GM12878 (cell line): ENCODE results near the gene MEOX1. TPM values are rescaled to one million over a fixed set of nuclear protein-coding genes. Genes with fewer than 3 reads are reported as not detected.

Experiments
- ATAC-seq: fragments of 200-7000 bp; cut with Tn5 transposase; 3 replicates; pipeline ENCODE4 v1.9.1; 2020; ENCODE audit warnings: mild to moderate bottlenecking, moderate library complexity
- BruUV-seq: library from RNA; stranded (reverse); fragments of 400-500 nt; replicated peaks from 2 replicates; lab custom pipeline; 2021; lab: Mats Ljungman, UMichigan
- CTCF ChIA-PET: fragments of 300-600 bp; sonication (Branson Sonifier 250); formaldehyde crosslinking; extraction: SDS; loops from one replicate; lab custom pipeline; 2021; ENCODE audit warnings: inconsistent platforms; lab: Yijun Ruan, JAX
- POLR2A ChIA-PET: fragments of 350-600 bp; formaldehyde crosslinking; extraction: SDS; loops from one replicate; lab custom pipeline; 2021; ENCODE audit warnings: inconsistent platforms; lab: Charles Lee
- RAD21 ChIA-PET: fragments of 300-600 bp; sonication (Branson Sonifier 250); formaldehyde crosslinking; loops from one replicate; lab custom pipeline; 2023; ENCODE audit warnings: antibody characterized with exemption; ENCODE audit not compliant: unreplicated experiment; lab: Charles Lee
- SMC1A ChIA-PET: fragments of 300-600 bp; sonication (Branson Sonifier 250); formaldehyde crosslinking; loops from one replicate; lab custom pipeline; 2023; ENCODE audit not compliant: unreplicated experiment, uncharacterized antibody; lab: Charles Lee
- DNase-seq: peaks from one replicate; pipeline ENCODE4 v3.0.0-alpha.2; 2011; ENCODE audit warnings: low read depth, low spot score
- FAIRE-seq: peaks from 3 replicates; lab custom pipeline; 2011; peaks lifted over from hg19 to GRCh38; lab: Jason Lieb, UNC
- H2AFZ ChIP-seq: 2 replicates; pipeline ENCODE4 v1.6.0; 2011; ENCODE audit warnings: low read depth, low read length, control low read depth; ENCODE audit not compliant: control insufficient read depth
- H3K27ac ChIP-seq: 2 replicates; pipeline ENCODE4 v1.5.1; 2011; ENCODE audit warnings: control low read depth; ENCODE audit not compliant: control insufficient read depth, insufficient read depth
- H3K27me3 ChIP-seq, 2 experiments: replicated peaks in 1 of 2; 2 replicates each; pipeline versions ENCODE4 v1.6.0 to v1.6.1; 2011; ENCODE audit warnings: low read length in 1 of 2; ENCODE audit not compliant: control insufficient read depth in 2 of 2, insufficient read depth in 2 of 2
- H3K36me3 ChIP-seq, 2 experiments: 2 replicates each; pipeline ENCODE4 v1.5.1; 2011; ENCODE audit warnings: low read length in 1 of 2; ENCODE audit not compliant: control insufficient read depth in 2 of 2, insufficient read depth in 2 of 2
- H3K4me1 ChIP-seq: 2 replicates; pipeline ENCODE4 v1.6.1; 2011; ENCODE audit warnings: mild to moderate bottlenecking, low read length, moderate library complexity, mixed read lengths; ENCODE audit not compliant: control insufficient read depth, insufficient read depth
- H3K4me2 ChIP-seq: 2 replicates; pipeline ENCODE4 v1.6.0; 2011; ENCODE audit warnings: control low read depth; ENCODE audit not compliant: control insufficient read depth, insufficient read depth
- H3K4me3 ChIP-seq: fragments of 200-600 bp; sonication (generic); 2 replicates; pipeline ENCODE4 v1.5.1; 2016
- H3K79me2 ChIP-seq: 2 replicates; pipeline ENCODE4 v1.6.0; 2011; ENCODE audit warnings: low read length; ENCODE audit not compliant: control insufficient read depth, insufficient read depth
- H3K9ac ChIP-seq: 2 replicates; pipeline ENCODE4 v1.8.0; 2011; ENCODE audit warnings: low read length, control low read depth, mixed read lengths; ENCODE audit not compliant: control insufficient read depth, insufficient read depth
- H3K9me3 ChIP-seq: replicated peaks from 3 replicates; pipeline ENCODE4 v1.5.1; 2011; ENCODE audit warnings: mild to moderate bottlenecking, low read length; ENCODE audit not compliant: control insufficient read depth, insufficient read depth
- H4K20me1 ChIP-seq: 2 replicates; pipeline ENCODE4 v1.6.0; 2011; ENCODE audit not compliant: control insufficient read depth, insufficient read depth
- BHLHE40 ChIP-seq, 2 experiments: fragments of 450-650 bp in 1 of 2; IDR thresholded peaks; 2 replicates each; pipeline ENCODE4 v1.6.1; 2011 to 2017; ENCODE audit warnings: low read depth in 2 of 2, borderline replicate concordance in 1 of 2, improper control_type of control experiment in 1 of 2, low read length in 1 of 2, mild to moderate bottlenecking in 1 of 2
- BMI1 ChIP-seq: fragments of 450-650 bp; IDR thresholded peaks from 2 replicates; pipeline ENCODE4 v1.6.1; 2016; ENCODE audit warnings: mild to moderate bottlenecking, moderate library complexity, borderline replicate concordance
- EGR1 ChIP-seq, 2 experiments: IDR thresholded peaks; 1 replicate in 1 of 2; 2 replicates in 1 of 2; pipeline ENCODE4 v1.6.1; 2011 to 2012; ENCODE audit warnings: low read depth in 2 of 2, low read length in 2 of 2, borderline replicate concordance in 1 of 2, mild to moderate bottlenecking in 1 of 2, moderate library complexity in 1 of 2
- EP300 ChIP-seq, 2 experiments: fragments of 150-350 bp in 1 of 2; IDR thresholded peaks; 2 replicates each; pipeline ENCODE4 v1.6.1; 2011 to 2012; ENCODE audit warnings: low read depth in 2 of 2, low read length in 2 of 2, borderline replicate concordance in 1 of 2, improper control_type of control experiment in 1 of 2, inconsistent platforms in 1 of 2; ENCODE audit not compliant: control insufficient read depth in 1 of 2
- USF2 ChIP-seq: IDR thresholded peaks from 2 replicates; pipeline ENCODE4 v1.6.1; 2011; ENCODE audit warnings: low read depth, low read length, improper control_type of control experiment, borderline replicate concordance
- WRNIP1 ChIP-seq: IDR thresholded peaks from 2 replicates; pipeline ENCODE4 v1.6.1; 2011; ENCODE audit warnings: low read depth, low read length, improper control_type of control experiment, borderline replicate concordance
- ZSCAN29 ChIP-seq: fragments of 450-650 bp; IDR thresholded peaks from 2 replicates; pipeline ENCODE4 v1.6.1; 2017; ENCODE audit warnings: mild to moderate bottlenecking, moderate library complexity
- WGBS: methylation state at CpG from one replicate; pipeline ENCODE4 v1.1.6; 2016; ENCODE audit warnings: low lambda C conversion rate; ENCODE audit not compliant: insufficient replicate concordance, insufficient coverage; ENCODE audit errors: missing lambda C conversion rate; 5-methylcytosine and 5-hydroxymethylcytosine counted together
- in situ Hi-C: fragments of 300-500 bp; cut with MboI; formaldehyde crosslinking; loops from 9 replicates; pipeline ENCODE4 v1.14.3; 2018; ENCODE audit warnings: mixed read lengths
- intact Hi-C: fragments of 100-400 bp; cut with micrococcal nuclease; formaldehyde crosslinking; loops from one replicate; pipeline ENCODE4 v1.14.2; 2022; ENCODE audit not compliant: unreplicated experiment
- polyA plus RNA-seq, 11 experiments: library from polyadenylated mRNA; depleted of rRNA in 4 of 11; unstranded in 6 of 11; stranded (reverse) in 5 of 11; fragments of >200 nt; fragmentation: Nextera tagmentation in 4 of 11; fragmentation: Illumina TruSeq in 1 of 11; extraction: Ambion mirVana in 4 of 11; extraction: Trizol in 1 of 11; gene quantifications; 1 replicate in 1 of 11; 2 replicates in 10 of 11; pipeline versions ENCODE4 v1.2.1 to v1.2.3, GENCODE V29; 2011 to 2016; ENCODE audit warnings: inconsistent platforms in 2 of 11, missing spikeins in 2 of 11, low read depth in 1 of 11
- total RNA-seq, 4 experiments: library from RNA; depleted of rRNA in 3 of 4; stranded (reverse); fragments of >200 nt in 3 of 4; fragmentation: Illumina TruSeq in 1 of 4; extraction: Trizol in 1 of 4; gene quantifications; 2 replicates each; pipeline versions ENCODE4 v1.2.1 to v1.2.3, GENCODE V29; 2013 to 2021
- TF ChIP-seq, protein P1 (sequence below): fragments of 450-650 bp; IDR thresholded peaks from 2 replicates; pipeline ENCODE4 v1.6.1; 2017; ENCODE audit warnings: mild to moderate bottlenecking, moderate library complexity
- TF ChIP-seq, protein P2 (sequence below): fragments of 450-650 bp; IDR thresholded peaks from 2 replicates; pipeline ENCODE4 v1.6.1; 2016; ENCODE audit warnings: mild to moderate bottlenecking
- TF ChIP-seq, protein P3 (sequence below): fragments of 450-650 bp; conservative IDR thresholded peaks from 2 replicates; pipeline ENCODE4 v1.6.1; 2017; ENCODE audit warnings: mild to moderate bottlenecking, moderate library complexity

Gene MEOX1
- total and polyA plus RNA-seq, 10 of the 15 experiments (the other 5 are each of a cell fraction or from before 2014, with no cell fraction given), result 0.19 to 9.4 (median 0.46) TPM

- ChIA-PET RAD21 (no interaction called here), CTCF (interaction anchor here (0.6 to 0.8 kb wide), 2 partner anchors 22 to 456 kb away, joined by 3 read pairs; no protein-coding TSS in a partner anchor), POLR2A (interaction anchor here (0.5 kb wide), 1 partner anchor 457 kb away, joined by 4 read pairs; no protein-coding TSS in a partner anchor)
- 37% methylated on average over 13 of the region's 13 CpGs for WGBS
- Histone ChIP-seq H3K79me2 (no peaks in the 10 kb centered on the region), H3K27me3 (peaks cover 0 to 2% of the 10 kb centered on the region in 2 experiments; a peak in 2 of 4 replicates), H3K4me3 (no peak overlapping the region), H3K9ac (no peak overlapping the region), H3K27ac (no peak overlapping the region), H3K9me3 (no peaks in the 10 kb centered on the region), H3K4me1 (no peaks in the 10 kb centered on the region), H3K4me2 (no peak overlapping the region), H3K36me3 (no peaks in the 10 kb centered on the region)
- FAIRE-seq, result no peak
- in situ Hi-C loops (no loop called here), intact Hi-C loops (no loop called here)
- no TSS peak for BruUV-seq
- TF ChIP-seq BMI1 (no peak), ZSCAN29 (no peak), EGR1 (IDR thresholded peaks at IDR 0.05; ENCODE audit: borderline replicate concordance in 1 of 2, low read depth in 2 of 2, low read length in 2 of 2) (no peak), WRNIP1 (no peak), USF2 (no peak), BHLHE40 (IDR thresholded peaks at IDR 0.05; ENCODE audit: borderline replicate concordance in 1 of 2, low read depth in 2 of 2, low read length in 1 of 2) (no peak), EP300 (IDR thresholded peaks at IDR 0.05; ENCODE audit: borderline replicate concordance in 1 of 2, control insufficient read depth in 1 of 2, low read depth in 2 of 2, low read length in 2 of 2) (no peak)
- TF ChIP-seq, protein P1, sequence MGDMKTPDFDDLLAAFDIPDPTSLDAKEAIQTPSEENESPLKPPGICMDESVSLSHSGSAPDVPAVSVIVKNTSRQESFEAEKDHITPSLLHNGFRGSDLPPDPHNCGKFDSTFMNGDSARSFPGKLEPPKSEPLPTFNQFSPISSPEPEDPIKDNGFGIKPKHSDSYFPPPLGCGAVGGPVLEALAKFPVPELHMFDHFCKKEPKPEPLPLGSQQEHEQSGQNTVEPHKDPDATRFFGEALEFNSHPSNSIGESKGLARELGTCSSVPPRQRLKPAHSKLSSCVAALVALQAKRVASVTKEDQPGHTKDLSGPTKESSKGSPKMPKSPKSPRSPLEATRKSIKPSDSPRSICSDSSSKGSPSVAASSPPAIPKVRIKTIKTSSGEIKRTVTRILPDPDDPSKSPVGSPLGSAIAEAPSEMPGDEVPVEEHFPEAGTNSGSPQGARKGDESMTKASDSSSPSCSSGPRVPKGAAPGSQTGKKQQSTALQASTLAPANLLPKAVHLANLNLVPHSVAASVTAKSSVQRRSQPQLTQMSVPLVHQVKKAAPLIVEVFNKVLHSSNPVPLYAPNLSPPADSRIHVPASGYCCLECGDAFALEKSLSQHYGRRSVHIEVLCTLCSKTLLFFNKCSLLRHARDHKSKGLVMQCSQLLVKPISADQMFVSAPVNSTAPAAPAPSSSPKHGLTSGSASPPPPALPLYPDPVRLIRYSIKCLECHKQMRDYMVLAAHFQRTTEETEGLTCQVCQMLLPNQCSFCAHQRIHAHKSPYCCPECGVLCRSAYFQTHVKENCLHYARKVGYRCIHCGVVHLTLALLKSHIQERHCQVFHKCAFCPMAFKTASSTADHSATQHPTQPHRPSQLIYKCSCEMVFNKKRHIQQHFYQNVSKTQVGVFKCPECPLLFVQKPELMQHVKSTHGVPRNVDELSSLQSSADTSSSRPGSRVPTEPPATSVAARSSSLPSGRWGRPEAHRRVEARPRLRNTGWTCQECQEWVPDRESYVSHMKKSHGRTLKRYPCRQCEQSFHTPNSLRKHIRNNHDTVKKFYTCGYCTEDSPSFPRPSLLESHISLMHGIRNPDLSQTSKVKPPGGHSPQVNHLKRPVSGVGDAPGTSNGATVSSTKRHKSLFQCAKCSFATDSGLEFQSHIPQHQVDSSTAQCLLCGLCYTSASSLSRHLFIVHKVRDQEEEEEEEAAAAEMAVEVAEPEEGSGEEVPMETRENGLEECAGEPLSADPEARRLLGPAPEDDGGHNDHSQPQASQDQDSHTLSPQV, result no peak
- TF ChIP-seq, protein P2, sequence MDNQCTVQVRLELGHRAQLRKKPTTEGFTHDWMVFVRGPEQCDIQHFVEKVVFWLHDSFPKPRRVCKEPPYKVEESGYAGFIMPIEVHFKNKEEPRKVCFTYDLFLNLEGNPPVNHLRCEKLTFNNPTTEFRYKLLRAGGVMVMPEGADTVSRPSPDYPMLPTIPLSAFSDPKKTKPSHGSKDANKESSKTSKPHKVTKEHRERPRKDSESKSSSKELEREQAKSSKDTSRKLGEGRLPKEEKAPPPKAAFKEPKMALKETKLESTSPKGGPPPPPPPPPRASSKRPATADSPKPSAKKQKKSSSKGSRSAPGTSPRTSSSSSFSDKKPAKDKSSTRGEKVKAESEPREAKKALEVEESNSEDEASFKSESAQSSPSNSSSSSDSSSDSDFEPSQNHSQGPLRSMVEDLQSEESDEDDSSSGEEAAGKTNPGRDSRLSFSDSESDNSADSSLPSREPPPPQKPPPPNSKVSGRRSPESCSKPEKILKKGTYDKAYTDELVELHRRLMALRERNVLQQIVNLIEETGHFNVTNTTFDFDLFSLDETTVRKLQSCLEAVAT, result no peak
- TF ChIP-seq, protein P3, sequence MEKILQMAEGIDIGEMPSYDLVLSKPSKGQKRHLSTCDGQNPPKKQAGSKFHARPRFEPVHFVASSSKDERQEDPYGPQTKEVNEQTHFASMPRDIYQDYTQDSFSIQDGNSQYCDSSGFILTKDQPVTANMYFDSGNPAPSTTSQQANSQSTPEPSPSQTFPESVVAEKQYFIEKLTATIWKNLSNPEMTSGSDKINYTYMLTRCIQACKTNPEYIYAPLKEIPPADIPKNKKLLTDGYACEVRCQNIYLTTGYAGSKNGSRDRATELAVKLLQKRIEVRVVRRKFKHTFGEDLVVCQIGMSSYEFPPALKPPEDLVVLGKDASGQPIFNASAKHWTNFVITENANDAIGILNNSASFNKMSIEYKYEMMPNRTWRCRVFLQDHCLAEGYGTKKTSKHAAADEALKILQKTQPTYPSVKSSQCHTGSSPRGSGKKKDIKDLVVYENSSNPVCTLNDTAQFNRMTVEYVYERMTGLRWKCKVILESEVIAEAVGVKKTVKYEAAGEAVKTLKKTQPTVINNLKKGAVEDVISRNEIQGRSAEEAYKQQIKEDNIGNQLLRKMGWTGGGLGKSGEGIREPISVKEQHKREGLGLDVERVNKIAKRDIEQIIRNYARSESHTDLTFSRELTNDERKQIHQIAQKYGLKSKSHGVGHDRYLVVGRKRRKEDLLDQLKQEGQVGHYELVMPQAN, result no peak
- TF ChIP-seq, all 136 proteins: peak for 0
- H2AFZ ChIP-seq, result no peak overlapping the region
- no peaks in the 10 kb centered on the region for H4K20me1 ChIP-seq
- ATAC-seq (no peak), DNase-seq (no peak)
- SMC1A ChIA-PET, result interaction anchor here (0.9 to 1.3 kb wide), 3 partner anchors 15 to 60 kb away, joined by 3 read pairs; no protein-coding TSS in a partner anchor
These were observed 27.1 kb downstream of the MEOX1 start for GRCh38 chr17:43634591-43635125.
